ENCODE measurements around the gene ISYNA1. TPM values are rescaled to one million over a fixed set of nuclear protein-coding genes. Genes with fewer than 3 reads are reported as not detected.
A peak's percentile ranks its signal among the peaks of the same experiment; 100 is the strongest.

The ISYNA1 gene
- total and polyA plus RNA-seq, 2 of the 13 experiments (the other 11 are each of a cell fraction or from before 2014, with no cell fraction given) = 29.6 to 48.5 TPM

DNA sequence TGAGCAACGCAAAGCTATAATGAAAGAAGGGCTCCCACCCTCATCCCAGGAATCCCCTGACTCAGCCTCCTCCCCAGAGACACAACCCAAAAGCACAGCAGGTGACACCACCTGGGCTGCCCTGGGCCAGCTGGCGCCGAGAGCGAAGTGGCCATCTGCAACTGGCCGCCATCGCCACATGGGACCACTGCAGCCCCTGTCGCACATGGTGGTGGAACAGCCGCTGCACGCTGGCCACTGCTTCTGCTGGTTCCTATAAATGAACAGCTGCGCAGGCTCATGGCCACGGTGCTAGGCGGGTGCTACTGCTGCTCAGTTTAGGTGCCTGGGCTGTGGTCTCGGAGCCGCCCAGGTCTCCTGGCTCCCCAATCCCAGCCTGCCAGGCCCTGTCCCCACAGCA is 11.6 kb upstream of the ISYNA1 start:
- 100% methylated on average over 7 of the region's 14 CpGs for WGBS (ENCODE audit: low lambda C conversion rate)
- Histone ChIP-seq H3K4me1 (ENCODE audit: insufficient read depth, low read length) (peaks cover 7% of the 10 kb centered on the region; the same call in 1 of the 2 replicates), H4K20me1 (ENCODE audit: insufficient read depth, low read length) (peaks cover 7% of the 10 kb centered on the region; the same call in 1 of the 2 replicates), H3K27ac (ENCODE audit: extremely low read length, insufficient read depth, low read length) (no peak overlapping the region), H3K79me2 (ENCODE audit: insufficient read depth, low read length) (no peaks in the 10 kb centered on the region), H3K4me3 (replicated peaks in 1 of 3; ENCODE audit: insufficient read depth in 1 of 3, low read depth in 2 of 3, low read length in 3 of 3) (no peak overlapping the region), H3K9ac (ENCODE audit: insufficient read depth, low read depth, low read length) (no peak overlapping the region), H3K27me3 (ENCODE audit: control insufficient read depth in 1 of 2, insufficient read depth in 2 of 2, low read length in 2 of 2) (no peaks in the 10 kb centered on the region), H2AFZ (ENCODE audit: low read length) (no peak overlapping the region), H3K9me3 (ENCODE audit: low read length) (no peaks in the 10 kb centered on the region), H3K4me2 (ENCODE audit: low read depth, low read length) (no peak overlapping the region), H3K36me3 (replicated peaks in 1 of 2; ENCODE audit: control insufficient read depth in 1 of 2, insufficient read depth in 2 of 2, low read length in 2 of 2) (peaks cover 37 to 58% of the 10 kb centered on the region in 2 experiments)
- DNase-seq (ENCODE audit: low spot score) (no peak), FAIRE-seq (no peak), ATAC-seq (no peak)
- ChIA-PET POLR2A (no interaction called here), CTCF (ENCODE audit: low intra/inter-chr PET ratio, low total read pairs) (no interaction called here)
- in situ Hi-C loops (cut with HindIII; ENCODE audit: extremely low pct_ligation_motif_present, low pct_unique_long_range_greater_than_20kb) = no loop called here
- intact Hi-C loops (cut with micrococcal nuclease; ENCODE audit: unreplicated experiment) = no loop called here
- no TSS peak for BruUV-seq (replicated peaks)
- TF ChIP-seq ZBTB1 (CRISPR knock-in tag; IDR thresholded peaks at IDR 0.05; ENCODE audit: borderline replicate concordance) (no peak), TEAD2 (CRISPR knock-in tag; IDR thresholded peaks at IDR 0.05) (no peak), EED (CRISPR knock-in tag; IDR thresholded peaks at IDR 0.05) (no peak), AGO2 (optimal IDR thresholded peaks at IDR 0.05; ENCODE audit: low read depth, low read length) (peak; percentile 34)
- TF ChIP-seq, protein P1, sequence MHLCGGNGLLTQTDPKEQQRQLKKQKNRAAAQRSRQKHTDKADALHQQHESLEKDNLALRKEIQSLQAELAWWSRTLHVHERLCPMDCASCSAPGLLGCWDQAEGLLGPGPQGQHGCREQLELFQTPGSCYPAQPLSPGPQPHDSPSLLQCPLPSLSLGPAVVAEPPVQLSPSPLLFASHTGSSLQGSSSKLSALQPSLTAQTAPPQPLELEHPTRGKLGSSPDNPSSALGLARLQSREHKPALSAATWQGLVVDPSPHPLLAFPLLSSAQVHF (CRISPR knock-in tag; IDR thresholded peaks at IDR 0.05) = no peak
- TF ChIP-seq, protein P2, sequence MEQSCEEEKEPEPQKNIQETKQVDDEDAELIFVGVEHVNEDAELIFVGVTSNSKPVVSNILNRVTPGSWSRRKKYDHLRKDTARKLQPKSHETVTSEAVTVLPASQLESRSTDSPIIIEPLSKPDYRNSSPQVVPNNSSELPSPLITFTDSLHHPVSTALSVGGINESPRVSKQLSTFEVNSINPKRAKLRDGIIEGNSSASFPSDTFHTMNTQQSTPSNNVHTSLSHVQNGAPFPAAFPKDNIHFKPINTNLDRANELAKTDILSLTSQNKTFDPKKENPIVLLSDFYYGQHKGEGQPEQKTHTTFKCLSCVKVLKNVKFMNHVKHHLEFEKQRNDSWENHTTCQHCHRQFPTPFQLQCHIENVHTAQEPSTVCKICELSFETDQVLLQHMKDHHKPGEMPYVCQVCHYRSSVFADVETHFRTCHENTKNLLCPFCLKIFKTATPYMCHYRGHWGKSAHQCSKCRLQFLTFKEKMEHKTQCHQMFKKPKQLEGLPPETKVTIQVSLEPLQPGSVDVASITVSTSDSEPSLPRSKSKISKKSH (CRISPR knock-in tag; IDR thresholded peaks at IDR 0.05; ENCODE audit: borderline replicate concordance) = no peak
